HUES6 (cell line): Measurements from ENCODE around the gene FHIP1B.

Source experiments
- H3K27ac ChIP-seq: 2 replicates; pipeline ENCODE4 v1.7.0; 2013; ENCODE audit warnings: low read depth, mild to moderate bottlenecking, low read length, inconsistent platforms
- H3K27me3 ChIP-seq: 2 replicates; pipeline ENCODE4 v1.6.1; 2013; ENCODE audit warnings: low read length; ENCODE audit not compliant: control insufficient read depth, insufficient read depth
- H3K36me3 ChIP-seq: 2 replicates; pipeline ENCODE4 v1.6.1; 2013; ENCODE audit warnings: low read length; ENCODE audit not compliant: control insufficient read depth, insufficient read depth
- H3K4me1 ChIP-seq: 2 replicates; pipeline ENCODE4 v1.6.1; 2013; ENCODE audit warnings: low read length; ENCODE audit not compliant: control insufficient read depth, insufficient read depth
- H3K4me3 ChIP-seq: 2 replicates; pipeline ENCODE4 v1.5.1; 2013; ENCODE audit warnings: low read depth, low read length
- H3K9ac ChIP-seq: one replicate; pipeline ENCODE4 v1.6.1; 2013; ENCODE audit warnings: mild to moderate bottlenecking, low read length
- H3K9me3 ChIP-seq: 2 replicates; pipeline ENCODE4 v1.6.1; 2013; ENCODE audit warnings: low read depth, low read length; ENCODE audit not compliant: control insufficient read depth, insufficient read depth

Gene FHIP1B

GRCh38 chr11:6219359-6219758, 15.1 kb downstream of the FHIP1B start:
- Histone ChIP-seq H3K27ac (no peak overlapping the region), H3K4me1 (no peaks in the 10 kb centered on the region; the same call in 1 of the 2 replicates), H3K27me3 (no peaks in the 10 kb centered on the region), H3K9ac (no peak overlapping the region), H3K4me3 (no peak overlapping the region), H3K9me3 (no peaks in the 10 kb centered on the region), H3K36me3 (peaks cover 85% of the 10 kb centered on the region)

GRCh38 chr11:6217722-6218121, 16.7 kb downstream of the FHIP1B start:
- no peak overlapping the region for H3K4me3 ChIP-seq
- H3K4me1 ChIP-seq = no peaks in the 10 kb centered on the region; the same call in 1 of the 2 replicates
- no peak overlapping the region for H3K9ac ChIP-seq
- no peak overlapping the region for H3K27ac ChIP-seq
- peaks cover 85% of the 10 kb centered on the region for H3K36me3 ChIP-seq
- no peaks in the 10 kb centered on the region for H3K9me3 ChIP-seq
- no peaks in the 10 kb centered on the region for H3K27me3 ChIP-seq

GRCh38 chr11:6216501-6216900, 17.9 kb downstream of the FHIP1B start:
- Histone ChIP-seq H3K27ac (no peak overlapping the region), H3K4me1 (no peaks in the 10 kb centered on the region; the same call in 1 of the 2 replicates), H3K4me3 (no peak overlapping the region), H3K9me3 (no peaks in the 10 kb centered on the region), H3K9ac (no peak overlapping the region), H3K27me3 (no peaks in the 10 kb centered on the region), H3K36me3 (peaks cover 85% of the 10 kb centered on the region)

GRCh38 chr11:6214530-6214929, 19.9 kb downstream of the FHIP1B start:
- Histone ChIP-seq H3K36me3 (peaks cover 92% of the 10 kb centered on the region), H3K9ac (no peak overlapping the region)

GRCh38 chr11:6210274-6210955, 24.0 kb downstream of the FHIP1B start:
- Histone ChIP-seq H3K9me3 (no peaks in the 10 kb centered on the region), H3K27ac (no peak overlapping the region), H3K27me3 (no peaks in the 10 kb centered on the region), H3K9ac (no peak overlapping the region), H3K36me3 (peaks cover 70% of the 10 kb centered on the region), H3K4me1 (no peaks in the 10 kb centered on the region), H3K4me3 (no peak overlapping the region)

More at GRCh38 chr11:6214530-6214929, 19.9 kb downstream of the FHIP1B start:
- Histone ChIP-seq H3K4me3 (no peak overlapping the region), H3K4me1 (no peaks in the 10 kb centered on the region; the same call in 1 of the 2 replicates), H3K27me3 (no peaks in the 10 kb centered on the region), H3K9me3 (no peaks in the 10 kb centered on the region), H3K27ac (no peak overlapping the region)

- Histone ChIP-seq H3K9me3 (no peaks in the 10 kb centered on the region), H3K4me3 (no peak overlapping the region), H3K27me3 (no peaks in the 10 kb centered on the region), H3K27ac (no peak overlapping the region), H3K9ac (no peak overlapping the region), H3K36me3 (peaks cover 69% of the 10 kb centered on the region), H3K4me1 (no peaks in the 10 kb centered on the region)
Observed at GRCh38 chr11:6209801-6210200, 24.6 kb downstream of the FHIP1B start.

- Histone ChIP-seq H3K4me3 (no peak overlapping the region), H3K9ac (no peak overlapping the region), H3K27ac (no peak overlapping the region), H3K9me3 (no peaks in the 10 kb centered on the region), H3K27me3 (no peaks in the 10 kb centered on the region), H3K4me1 (no peaks in the 10 kb centered on the region), H3K36me3 (peaks cover 37% of the 10 kb centered on the region)
Observed at GRCh38 chr11:6206456-6207180, 27.8 kb downstream of the FHIP1B start.

- Histone ChIP-seq H3K9ac (no peak within 1 kb of the TSS), H3K4me3 (no peak within 1 kb of the TSS), H3K36me3 (peaks cover 24% of the 10 kb centered on the region), H3K9me3 (no peaks in the 10 kb centered on the region), H3K27me3 (no peaks in the 10 kb centered on the region), H3K4me1 (no peaks in the 10 kb centered on the region; the same call in 1 of the 2 replicates), H3K27ac (no peak within 1 kb of the TSS)
Observed at GRCh38 chr11:6205366-6205765, 29.1 kb downstream of the FHIP1B start, which contains the start of gene C11orf42. Gene C11orf42 (plus strand): TSS chr11:6205557. CDS start chr11:6205616, 59 bp downstream.

- Histone ChIP-seq H3K27me3 (no peaks in the 10 kb centered on the region), H3K4me1 (no peaks in the 10 kb centered on the region; the same call in 1 of the 2 replicates), H3K9ac (no peak overlapping the region), H3K9me3 (no peaks in the 10 kb centered on the region), H3K27ac (no peak overlapping the region), H3K36me3 (peaks cover 18% of the 10 kb centered on the region), H3K4me3 (no peak overlapping the region)
Observed at GRCh38 chr11:6204706-6205105, 29.7 kb downstream of the FHIP1B start.

GRCh38 chr11:6203327-6203726, 31.1 kb downstream of the FHIP1B start:
- Histone ChIP-seq H3K9ac (no peak overlapping the region), H3K4me1 (no peaks in the 10 kb centered on the region; the same call in 1 of the 2 replicates), H3K27ac (no peak overlapping the region), H3K36me3 (peaks cover 15% of the 10 kb centered on the region), H3K9me3 (no peaks in the 10 kb centered on the region), H3K4me3 (no peak overlapping the region), H3K27me3 (no peaks in the 10 kb centered on the region)

- H3K4me1 ChIP-seq = no peaks in the 10 kb centered on the region; the same call in 1 of the 2 replicates
- H3K9me3 ChIP-seq = no peaks in the 10 kb centered on the region
- H3K9ac ChIP-seq = no peak overlapping the region
- H3K4me3 ChIP-seq = no peak overlapping the region
- H3K27me3 ChIP-seq = no peaks in the 10 kb centered on the region
- no peak overlapping the region for H3K27ac ChIP-seq
- H3K36me3 ChIP-seq = peaks cover 9% of the 10 kb centered on the region
Observed at GRCh38 chr11:6202041-6202440, 32.4 kb downstream of the FHIP1B start.
